Stimulated activated memory B cell treated with anti-CD40 and anti-IgM and Interleukin-4, amounts not matched to agents 10 μg/mL and 1 μg/mL and 100 μg/mL, for 72 hours (primary cell): ENCODE results near the gene SYNE2.
"Not testable (repeated sequence)": the region's sequence is repeated elsewhere in the genome, so short reads cannot be mapped to it uniquely, and the experiment has no call there.

ENCODE experiments used
- ATAC-seq: fragments of 150-1000 bp; cut with Tn5 transposase; 2 replicates; pipeline ENCODE4 v1.10.0; 2021
- H3K27ac Mint-ChIP-seq: one replicate; pipeline ENCODE4 v1.8.0; 2022; ENCODE audit warnings: mild to moderate bottlenecking, mixed read lengths
- H3K27me3 Mint-ChIP-seq: one replicate; pipeline ENCODE4 v1.8.0; 2022; ENCODE audit warnings: mixed read lengths
- H3K36me3 Mint-ChIP-seq: one replicate; pipeline ENCODE4 v1.8.0; 2022; ENCODE audit warnings: mixed read lengths
- H3K4me1 Mint-ChIP-seq: one replicate; pipeline ENCODE4 v1.8.0; 2022; ENCODE audit warnings: mixed read lengths
- H3K4me3 Mint-ChIP-seq: one replicate; pipeline ENCODE4 v1.8.0; 2022; ENCODE audit warnings: mild to moderate bottlenecking, moderate library complexity, mixed read lengths
- H3K9me3 Mint-ChIP-seq: one replicate; pipeline ENCODE4 v1.8.0; 2022; ENCODE audit warnings: mixed read lengths

The SYNE2 gene, protein sequence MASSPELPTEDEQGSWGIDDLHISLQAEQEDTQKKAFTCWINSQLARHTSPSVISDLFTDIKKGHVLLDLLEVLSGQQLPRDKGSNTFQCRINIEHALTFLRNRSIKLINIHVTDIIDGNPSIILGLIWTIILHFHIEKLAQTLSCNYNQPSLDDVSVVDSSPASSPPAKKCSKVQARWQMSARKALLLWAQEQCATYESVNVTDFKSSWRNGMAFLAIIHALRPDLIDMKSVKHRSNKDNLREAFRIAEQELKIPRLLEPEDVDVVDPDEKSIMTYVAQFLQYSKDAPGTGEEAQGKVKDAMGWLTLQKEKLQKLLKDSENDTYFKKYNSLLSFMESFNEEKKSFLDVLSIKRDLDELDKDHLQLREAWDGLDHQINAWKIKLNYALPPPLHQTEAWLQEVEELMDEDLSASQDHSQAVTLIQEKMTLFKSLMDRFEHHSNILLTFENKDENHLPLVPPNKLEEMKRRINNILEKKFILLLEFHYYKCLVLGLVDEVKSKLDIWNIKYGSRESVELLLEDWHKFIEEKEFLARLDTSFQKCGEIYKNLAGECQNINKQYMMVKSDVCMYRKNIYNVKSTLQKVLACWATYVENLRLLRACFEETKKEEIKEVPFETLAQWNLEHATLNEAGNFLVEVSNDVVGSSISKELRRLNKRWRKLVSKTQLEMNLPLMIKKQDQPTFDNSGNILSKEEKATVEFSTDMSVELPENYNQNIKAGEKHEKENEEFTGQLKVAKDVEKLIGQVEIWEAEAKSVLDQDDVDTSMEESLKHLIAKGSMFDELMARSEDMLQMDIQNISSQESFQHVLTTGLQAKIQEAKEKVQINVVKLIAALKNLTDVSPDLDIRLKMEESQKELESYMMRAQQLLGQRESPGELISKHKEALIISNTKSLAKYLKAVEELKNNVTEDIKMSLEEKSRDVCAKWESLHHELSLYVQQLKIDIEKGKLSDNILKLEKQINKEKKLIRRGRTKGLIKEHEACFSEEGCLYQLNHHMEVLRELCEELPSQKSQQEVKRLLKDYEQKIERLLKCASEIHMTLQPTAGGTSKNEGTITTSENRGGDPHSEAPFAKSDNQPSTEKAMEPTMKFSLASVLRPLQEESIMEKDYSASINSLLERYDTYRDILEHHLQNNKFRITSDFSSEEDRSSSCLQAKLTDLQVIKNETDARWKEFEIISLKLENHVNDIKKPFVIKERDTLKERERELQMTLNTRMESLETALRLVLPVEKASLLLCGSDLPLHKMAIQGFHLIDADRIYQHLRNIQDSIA (N-terminal part only)

GRCh38 chr14:63852817-63853731, at the start of gene SYNE2:
TSS of gene SYNE2 (plus strand) at chr14:63853004. CDS start at chr14:63909149, 56,145 bp downstream.
- Mint-ChIP-seq H3K4me1 (peaks cover 15% of the 10 kb centered on the region), H3K4me3 (peak within 1 kb of the TSS; percentile 93), H3K27me3 (no peaks in the 10 kb centered on the region), H3K27ac (peak within 1 kb of the TSS; percentile 77), H3K36me3 (no peaks in the 10 kb centered on the region), H3K9me3 (no peaks in the 10 kb centered on the region)
- ATAC-seq = peak; percentile 95

- H3K4me3 Mint-ChIP-seq, H3K27ac Mint-ChIP-seq, ATAC-seq, H3K9me3 Mint-ChIP-seq, H3K27me3 Mint-ChIP-seq, H3K36me3 Mint-ChIP-seq, H3K4me1 Mint-ChIP-seq: not testable (repeated sequence)
Measured at GRCh38 chr14:63803221-63803791, 49.5 kb upstream of the SYNE2 start.

- H3K4me1 Mint-ChIP-seq, ATAC-seq, H3K4me3 Mint-ChIP-seq, H3K9me3 Mint-ChIP-seq, H3K27ac Mint-ChIP-seq, H3K36me3 Mint-ChIP-seq, H3K27me3 Mint-ChIP-seq: not testable (repeated sequence)
Measured at GRCh38 chr14:63806064-63806463, 46.7 kb upstream of the SYNE2 start.

DNA sequence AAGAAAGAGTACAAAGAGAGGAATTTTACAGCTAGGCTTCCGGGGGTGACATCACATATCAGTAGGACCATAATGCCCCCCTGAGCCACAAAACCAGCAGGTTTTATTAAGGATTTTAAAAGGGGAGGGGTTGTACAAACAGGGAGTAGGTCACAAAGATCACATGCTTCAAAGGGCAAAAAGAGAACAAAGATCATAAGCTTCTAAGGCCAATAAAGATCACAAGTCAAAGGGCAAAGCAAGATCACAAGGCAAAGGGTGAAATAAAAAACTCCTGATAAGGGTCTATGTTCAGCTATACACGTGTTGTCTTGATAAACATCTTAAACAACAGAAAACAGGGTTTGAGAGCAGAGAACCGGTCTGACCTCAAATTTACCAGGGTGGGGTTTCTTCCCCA, 41.1 kb upstream of the SYNE2 start:
- H3K36me3 Mint-ChIP-seq, H3K27me3 Mint-ChIP-seq, H3K27ac Mint-ChIP-seq, ATAC-seq, H3K9me3 Mint-ChIP-seq, H3K4me3 Mint-ChIP-seq, H3K4me1 Mint-ChIP-seq: not testable (repeated sequence)

GRCh38 chr14:63833728-63834127, 19.1 kb upstream of the SYNE2 start:
- no peak for ATAC-seq
- no peaks in the 10 kb centered on the region for H3K36me3 Mint-ChIP-seq
- no peaks in the 10 kb centered on the region for H3K9me3 Mint-ChIP-seq
- H3K4me3 Mint-ChIP-seq = no peak overlapping the region
- H3K27ac Mint-ChIP-seq = no peak overlapping the region
- no peaks in the 10 kb centered on the region for H3K27me3 Mint-ChIP-seq
- H3K4me1 Mint-ChIP-seq = no peaks in the 10 kb centered on the region

DNA sequence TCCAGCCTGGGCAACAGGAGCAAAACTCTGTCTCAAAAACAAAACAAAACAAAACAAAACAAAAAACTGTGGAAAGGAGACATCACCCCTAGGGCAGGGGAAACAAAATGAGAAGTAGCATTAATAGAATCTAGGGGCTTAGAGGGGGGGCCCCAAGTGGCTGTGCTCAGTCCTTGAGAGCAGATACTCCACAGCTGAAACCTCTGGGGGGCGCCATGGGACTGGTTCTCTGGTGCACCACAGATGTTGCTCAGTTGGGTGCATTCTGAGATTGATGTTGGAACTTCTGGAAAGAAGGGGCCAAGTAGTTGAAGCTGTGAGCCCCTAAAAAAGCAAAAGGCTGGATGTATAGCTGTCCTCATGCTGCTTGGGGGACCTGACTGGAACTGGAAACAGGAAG, 11.8 kb upstream of the SYNE2 start:
- H3K27me3 Mint-ChIP-seq = no peaks in the 10 kb centered on the region
- H3K36me3 Mint-ChIP-seq = no peaks in the 10 kb centered on the region
- no peak overlapping the region for H3K4me3 Mint-ChIP-seq
- peaks cover 3% of the 10 kb centered on the region for H3K9me3 Mint-ChIP-seq
- ATAC-seq = no peak
- peaks cover 7% of the 10 kb centered on the region for H3K4me1 Mint-ChIP-seq
- H3K27ac Mint-ChIP-seq = no peak overlapping the region

GRCh38 chr14:63843796-63844195, 9.0 kb upstream of the SYNE2 start:
- H3K4me1 Mint-ChIP-seq = peaks cover 8% of the 10 kb centered on the region
- no peak overlapping the region for H3K4me3 Mint-ChIP-seq
- no peaks in the 10 kb centered on the region for H3K27me3 Mint-ChIP-seq
- H3K9me3 Mint-ChIP-seq = peaks cover 3% of the 10 kb centered on the region
- no peak overlapping the region for H3K27ac Mint-ChIP-seq
- H3K36me3 Mint-ChIP-seq = no peaks in the 10 kb centered on the region
- no peak for ATAC-seq

GRCh38 chr14:63848890-63849289, 3.9 kb upstream of the SYNE2 start:
- Mint-ChIP-seq H3K4me1 (peaks cover 10% of the 10 kb centered on the region), H3K9me3 (no peaks in the 10 kb centered on the region), H3K27me3 (no peaks in the 10 kb centered on the region), H3K27ac (no peak overlapping the region), H3K4me3 (no peak overlapping the region), H3K36me3 (no peaks in the 10 kb centered on the region)
- no peak for ATAC-seq

GRCh38 chr14:63852271-63852816, 460 bp upstream of the SYNE2 start:
- Mint-ChIP-seq H3K4me3 (peak overlapping the region; percentile 93), H3K27me3 (no peaks in the 10 kb centered on the region)

DNA sequence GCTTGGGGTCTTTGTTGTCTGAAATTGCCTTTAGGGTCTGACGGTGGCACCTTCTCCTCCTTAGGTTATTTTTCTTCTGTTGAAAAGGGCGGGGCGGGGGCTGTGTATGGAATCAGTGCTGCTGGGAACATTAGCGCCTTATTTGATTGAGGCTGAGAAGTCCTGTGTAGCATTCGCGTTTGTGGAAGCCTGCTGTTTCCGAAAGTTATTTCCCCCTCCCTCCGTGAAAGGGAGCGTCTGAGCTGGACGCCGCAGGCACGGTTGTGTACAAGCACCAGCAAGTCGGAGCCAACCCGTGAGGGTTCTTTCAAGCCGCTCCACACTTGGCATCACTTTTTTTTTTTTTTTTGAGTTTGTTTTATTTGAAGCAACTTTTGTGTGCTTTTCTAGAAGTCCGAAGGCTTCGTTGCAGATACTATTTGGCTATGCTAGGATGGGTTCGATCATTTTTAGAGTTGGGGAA, 1.1 kb downstream of the SYNE2 start:
- H3K4me3 Mint-ChIP-seq = peak overlapping the region; percentile 93
- peaks cover 15% of the 10 kb centered on the region for H3K4me1 Mint-ChIP-seq
- H3K27me3 Mint-ChIP-seq = no peaks in the 10 kb centered on the region
- no peaks in the 10 kb centered on the region for H3K36me3 Mint-ChIP-seq
- peak overlapping the region; percentile 77 for H3K27ac Mint-ChIP-seq
- ATAC-seq = peak; percentile 24
- H3K9me3 Mint-ChIP-seq = no peaks in the 10 kb centered on the region

More at GRCh38 chr14:63852271-63852816, 460 bp upstream of the SYNE2 start:
- no peak for ATAC-seq
- Mint-ChIP-seq H3K4me1 (peaks cover 10% of the 10 kb centered on the region), H3K9me3 (no peaks in the 10 kb centered on the region), H3K36me3 (no peaks in the 10 kb centered on the region), H3K27ac (peak overlapping the region; percentile 77)

DNA sequence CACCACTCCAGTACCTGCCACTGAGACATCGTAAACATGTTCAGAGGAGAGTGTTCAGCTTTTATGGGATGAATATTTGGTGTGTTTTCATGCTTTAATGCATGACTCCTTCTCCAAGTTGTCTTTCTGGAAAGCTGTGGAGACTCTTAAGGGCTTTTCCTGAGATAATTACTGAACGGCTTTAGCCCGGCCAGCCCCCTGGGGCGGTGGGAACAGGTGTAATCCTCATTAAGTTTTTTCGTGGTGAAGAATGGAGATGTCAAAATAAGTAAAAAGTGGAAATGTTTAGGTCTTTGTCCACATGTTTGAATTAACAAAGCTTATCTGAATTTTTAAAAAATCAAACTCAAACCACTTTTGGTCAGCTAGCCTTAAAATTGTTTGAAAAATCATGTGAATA, 1.5 kb downstream of the SYNE2 start:
- peak overlapping the region; percentile 93 for H3K4me3 Mint-ChIP-seq
- ATAC-seq = no peak
- H3K27me3 Mint-ChIP-seq = no peaks in the 10 kb centered on the region
- H3K4me1 Mint-ChIP-seq = peaks cover 15% of the 10 kb centered on the region
- no peaks in the 10 kb centered on the region for H3K36me3 Mint-ChIP-seq
- H3K27ac Mint-ChIP-seq = peak overlapping the region; percentile 77
- no peaks in the 10 kb centered on the region for H3K9me3 Mint-ChIP-seq

DNA sequence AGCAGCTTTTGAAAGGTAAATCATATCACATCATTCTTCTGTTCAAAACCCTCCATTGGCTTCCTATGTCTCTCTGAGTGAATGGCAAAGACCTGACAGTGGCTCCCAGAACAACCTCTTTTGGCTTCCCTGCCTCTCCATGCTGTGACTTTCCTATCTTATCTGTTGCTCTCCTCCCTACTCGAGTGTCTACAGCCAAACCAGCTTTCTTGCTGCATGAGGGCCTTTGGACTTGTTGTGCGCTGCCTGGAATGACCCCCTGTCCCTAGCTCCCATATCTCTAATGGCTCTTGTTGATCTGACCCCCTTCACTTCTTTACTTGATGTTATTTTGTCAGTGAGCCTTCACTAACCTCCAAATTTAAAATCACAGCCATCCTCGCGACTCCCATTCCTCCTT, 2.5 kb downstream of the SYNE2 start:
- no peak overlapping the region for H3K27ac Mint-ChIP-seq

DNA sequence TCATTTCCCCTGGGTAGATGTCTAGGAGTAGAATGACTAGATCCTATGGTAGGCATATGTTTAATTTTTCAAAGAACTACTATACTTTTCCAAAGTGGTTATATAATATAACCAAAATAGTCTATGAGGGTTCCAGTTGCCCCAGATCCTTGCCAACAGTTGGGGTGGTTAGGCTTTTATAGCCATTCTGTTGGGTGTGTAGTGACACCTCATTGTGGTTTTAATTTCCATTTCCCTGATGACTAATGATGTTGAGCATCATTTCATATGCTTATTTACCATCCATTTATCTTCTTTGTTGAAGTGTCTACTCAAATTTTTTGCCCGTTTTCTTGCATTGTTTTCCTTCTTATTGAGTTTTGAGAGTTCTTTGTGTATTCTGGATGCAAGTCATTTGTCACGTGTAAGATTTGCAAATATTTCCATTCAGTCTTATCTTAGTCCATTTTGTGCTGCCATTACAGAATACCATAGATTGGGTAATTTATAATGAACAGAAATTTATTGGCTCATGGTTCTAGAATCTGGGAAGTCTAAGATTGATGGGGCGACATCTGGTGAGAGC, 4.7 kb downstream of the SYNE2 start:
- H3K4me1 Mint-ChIP-seq = peaks cover 15% of the 10 kb centered on the region
- no peak overlapping the region for H3K4me3 Mint-ChIP-seq
- H3K36me3 Mint-ChIP-seq = no peaks in the 10 kb centered on the region
- H3K9me3 Mint-ChIP-seq = no peaks in the 10 kb centered on the region
- no peak overlapping the region for H3K27ac Mint-ChIP-seq
- no peak for ATAC-seq
- no peaks in the 10 kb centered on the region for H3K27me3 Mint-ChIP-seq

More for the DNA sequence above, 2.5 kb downstream of the SYNE2 start:
- ATAC-seq = no peak
- Mint-ChIP-seq H3K9me3 (no peaks in the 10 kb centered on the region), H3K4me1 (peaks cover 15% of the 10 kb centered on the region), H3K27me3 (no peaks in the 10 kb centered on the region), H3K36me3 (no peaks in the 10 kb centered on the region), H3K4me3 (no peak overlapping the region)
